ENCODE results near the gene TTC28. TPM values are rescaled to one million over a fixed set of nuclear protein-coding genes. Genes with fewer than 3 reads are reported as not detected.
A peak's percentile ranks its signal among the peaks of the same experiment; 100 is the strongest.

Gene TTC28
- total RNA-seq, 4 donors from 2014 or later, result 49.8 to 99.7 (median 79.7) TPM

- TF ChIP-seq CTCF (IDR thresholded peaks at IDR 0.05) (no peak), POLR2A (IDR thresholded peaks at IDR 0.05) (no peak)
- intact Hi-C loops (cut with DNase I), result loop anchor here (5.0 kb wide), 1 partner anchor 538 kb away; no protein-coding TSS in a partner anchor
- Histone ChIP-seq H3K36me3 (no peaks in the 10 kb centered on the region), H3K9me3 (no peaks in the 10 kb centered on the region), H3K27me3 (no peaks in the 10 kb centered on the region), H3K4me1 (no peaks in the 10 kb centered on the region), H3K27ac (no peak overlapping the region), H3K4me3 (replicated peaks in 1 of 3) (no peak overlapping the region)
- WGBS, 2 donors, result 82 to 90% methylated on average over 6 of the region's 6 CpGs
- no peak for DNase-seq
Observed at GRCh38 chr22:28053896-28054818, 625.5 kb downstream of the TTC28 start.

GRCh38 chr22:28052825-28053269 is 626.8 kb downstream of the TTC28 start:
- WGBS, 2 donors, result 89 to 93% methylated on average over 9 of the region's 9 CpGs
- TF ChIP-seq CTCF (IDR thresholded peaks at IDR 0.05), result no peak
- TF ChIP-seq POLR2A (IDR thresholded peaks at IDR 0.05), result no peak
- no peak overlapping the region for H3K27ac ChIP-seq
- DNase-seq, result no peak
- no peaks in the 10 kb centered on the region for H3K36me3 ChIP-seq
- no peak overlapping the region for H3K4me3 ChIP-seq (replicated peaks in 1 of 3)
- H3K27me3 ChIP-seq, result no peaks in the 10 kb centered on the region
- intact Hi-C loops (cut with DNase I), result loop anchor here (5.0 kb wide), 1 partner anchor 539 kb away; no protein-coding TSS in a partner anchor
- peaks cover 4 to 13% of the 10 kb centered on the region in 2 donors for H3K4me1 ChIP-seq
- H3K9me3 ChIP-seq, result no peaks in the 10 kb centered on the region

DNA sequence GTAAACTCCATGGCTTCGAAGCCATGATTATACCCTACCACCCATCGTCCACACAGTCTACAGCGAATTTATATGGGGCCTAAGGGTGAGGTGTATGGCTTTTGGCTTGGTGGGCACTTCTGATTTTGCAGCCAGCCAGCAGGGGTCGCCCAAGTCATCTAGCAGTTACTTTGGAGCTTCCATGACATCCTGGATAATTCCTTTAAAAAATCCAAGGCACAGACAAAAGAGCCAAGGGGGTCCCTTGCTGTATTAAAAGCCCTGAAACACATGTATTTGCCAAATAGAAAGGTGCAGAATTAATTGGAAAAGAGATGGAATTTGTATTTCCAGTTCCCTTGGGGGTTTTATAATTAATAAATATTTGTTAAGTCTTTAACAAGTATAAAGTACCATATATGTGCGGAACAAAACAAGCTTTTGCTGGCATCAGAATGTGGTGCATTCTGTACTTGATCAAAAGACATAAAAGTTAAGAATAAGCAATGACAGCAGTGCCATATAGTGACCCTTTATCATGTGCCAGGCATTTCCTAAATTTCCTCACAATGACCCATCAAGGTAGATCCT is 627.8 kb downstream of the TTC28 start:
- intact Hi-C loops (cut with DNase I), result loop anchor here (5.0 kb wide), 1 partner anchor 540 kb away; no protein-coding TSS in a partner anchor
- no peak overlapping the region for H3K27ac ChIP-seq
- no peaks in the 10 kb centered on the region for H3K9me3 ChIP-seq
- DNase-seq, result peak; percentile 69 to 72
- H3K36me3 ChIP-seq, result no peaks in the 10 kb centered on the region
- peaks cover 5 to 14% of the 10 kb centered on the region in 2 donors for H3K4me1 ChIP-seq
- TF ChIP-seq CTCF (IDR thresholded peaks at IDR 0.05) (peak; percentile 72 to 89 (median 78)), POLR2A (IDR thresholded peaks at IDR 0.05) (no peak)
- no peaks in the 10 kb centered on the region for H3K27me3 ChIP-seq
- H3K4me3 ChIP-seq (replicated peaks in 1 of 3), result no peak overlapping the region
- WGBS, 2 donors, result 49 to 56% methylated on average over 5 of the region's 5 CpGs

DNA sequence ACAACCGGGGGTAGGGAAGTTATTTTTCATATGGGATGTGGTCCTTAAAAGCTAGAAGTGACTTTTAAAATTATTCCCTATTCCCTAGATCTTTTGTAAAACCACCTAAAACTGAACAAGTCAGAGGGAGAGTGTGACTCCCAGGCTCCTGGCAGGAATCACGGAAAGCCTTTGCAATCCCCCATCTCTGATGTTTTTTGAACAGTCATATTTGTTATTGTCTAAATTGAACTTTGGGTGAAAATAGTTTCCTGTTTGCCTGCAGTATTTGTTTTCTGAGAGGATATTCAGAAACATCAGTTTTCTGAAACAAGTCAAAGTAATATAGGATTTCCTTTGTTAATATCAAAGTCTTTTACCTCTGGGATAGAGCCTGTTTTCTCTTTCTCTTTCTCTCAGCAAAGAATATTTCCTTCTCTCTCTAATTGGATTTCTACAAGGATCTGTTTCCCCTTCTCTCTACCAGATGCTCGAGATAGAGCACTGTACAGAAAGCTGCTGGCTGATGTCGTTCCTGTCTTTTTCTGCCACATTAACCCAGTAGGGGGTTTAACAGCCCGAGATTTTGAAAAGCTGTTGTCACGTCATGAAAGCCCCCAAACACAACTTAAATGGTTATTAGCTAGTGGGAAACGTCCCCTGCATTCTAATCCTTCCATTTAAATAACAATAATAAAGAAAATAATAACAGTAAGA is 628.4 kb downstream of the TTC28 start:
- no peak overlapping the region for H3K27ac ChIP-seq
- no peak for TF ChIP-seq CTCF (IDR thresholded peaks at IDR 0.05)
- TF ChIP-seq POLR2A (IDR thresholded peaks at IDR 0.05), result no peak
- H3K4me1 ChIP-seq, result peaks cover 5 to 14% of the 10 kb centered on the region in 2 donors
- intact Hi-C loops (cut with DNase I), result loop anchor here (5.0 kb wide), 1 partner anchor 541 kb away; no protein-coding TSS in a partner anchor
- 71% methylated on average over 7 of the region's 7 CpGs for WGBS, 2 donors
- H3K27me3 ChIP-seq, result no peaks in the 10 kb centered on the region
- H3K9me3 ChIP-seq, result no peaks in the 10 kb centered on the region
- DNase-seq, result no peak
- no peaks in the 10 kb centered on the region for H3K36me3 ChIP-seq
- no peak overlapping the region for H3K4me3 ChIP-seq (replicated peaks in 1 of 3)

Data from thyroid gland (tissue), 4 donors.